A549 (cell line): ENCODE data around the gene NOS1AP.

Source experiments
- CHD4 ChIP-seq: fragments of 200-600 bp; sonication (generic); IDR thresholded peaks from 2 replicates; pipeline ENCODE4 v1.6.1; 2016; ENCODE audit warnings: antibody characterized with exemption, mild to moderate bottlenecking, borderline replicate concordance
- FOSL2 ChIP-seq, 2 experiments: fragments of 450-650 bp in 1 of 2; fragments of >200 bp in 1 of 2; sonication (Bioruptor Twin) in 1 of 2; formaldehyde crosslinking; IDR thresholded peaks; 2 replicates each; pipeline versions ENCODE4 v1.5.0 to v1.6.1; 2016 to 2020; ENCODE audit warnings: mild to moderate bottlenecking in 1 of 2, moderate library complexity in 1 of 2
- GATA3 ChIP-seq: IDR thresholded peaks from 2 replicates; pipeline ENCODE4 v1.6.1; 2012; ENCODE audit warnings: borderline replicate concordance
- HDAC2 ChIP-seq: fragments of 200-600 bp; sonication (generic); IDR thresholded peaks from 2 replicates; pipeline ENCODE4 v1.6.1; 2016
- JUN ChIP-seq, 2 experiments: fragments of >200 bp; sonication (Bioruptor Twin); formaldehyde crosslinking; IDR thresholded peaks; 2 replicates in 1 of 2; 3 replicates in 1 of 2; pipeline ENCODE4 v1.6.1; 2016 to 2017
- NFE2L2 ChIP-seq: fragments of 150-350 bp; conservative IDR thresholded peaks from 2 replicates; pipeline ENCODE4 v1.6.1; 2014; ENCODE audit warnings: low read length
- POLR2A ChIP-seq: IDR thresholded peaks from 2 replicates; pipeline ENCODE4 v1.6.1; 2012; ENCODE audit warnings: mild to moderate bottlenecking, low read length
- RFX5 ChIP-seq: fragments of 450-650 bp; IDR thresholded peaks from 2 replicates; pipeline ENCODE4 v1.7.1; 2014; ENCODE audit warnings: antibody characterized with exemption, mild to moderate bottlenecking, moderate library complexity
- TF ChIP-seq, protein P1 (sequence below): fragments of >200 bp; sonication (Bioruptor Twin); formaldehyde crosslinking; IDR thresholded peaks from 3 replicates; pipeline ENCODE4 v1.5.1; 2016

GRCh38 chr1:162357681-162358266 is 288.3 kb downstream of the NOS1AP start:
- TF ChIP-seq FOSL2 (IDR thresholded peaks at IDR 0.05) (no peak), FOSL2 (CRISPR knock-in tag; IDR thresholded peaks at IDR 0.05) (no peak), POLR2A (no peak), NFE2L2 (no peak), HDAC2 (no peak), RFX5 (no peak), JUN (IDR thresholded peaks at IDR 0.05) (no peak), GATA3 (no peak), CHD4 (no peak)
- TF ChIP-seq, protein P1, sequence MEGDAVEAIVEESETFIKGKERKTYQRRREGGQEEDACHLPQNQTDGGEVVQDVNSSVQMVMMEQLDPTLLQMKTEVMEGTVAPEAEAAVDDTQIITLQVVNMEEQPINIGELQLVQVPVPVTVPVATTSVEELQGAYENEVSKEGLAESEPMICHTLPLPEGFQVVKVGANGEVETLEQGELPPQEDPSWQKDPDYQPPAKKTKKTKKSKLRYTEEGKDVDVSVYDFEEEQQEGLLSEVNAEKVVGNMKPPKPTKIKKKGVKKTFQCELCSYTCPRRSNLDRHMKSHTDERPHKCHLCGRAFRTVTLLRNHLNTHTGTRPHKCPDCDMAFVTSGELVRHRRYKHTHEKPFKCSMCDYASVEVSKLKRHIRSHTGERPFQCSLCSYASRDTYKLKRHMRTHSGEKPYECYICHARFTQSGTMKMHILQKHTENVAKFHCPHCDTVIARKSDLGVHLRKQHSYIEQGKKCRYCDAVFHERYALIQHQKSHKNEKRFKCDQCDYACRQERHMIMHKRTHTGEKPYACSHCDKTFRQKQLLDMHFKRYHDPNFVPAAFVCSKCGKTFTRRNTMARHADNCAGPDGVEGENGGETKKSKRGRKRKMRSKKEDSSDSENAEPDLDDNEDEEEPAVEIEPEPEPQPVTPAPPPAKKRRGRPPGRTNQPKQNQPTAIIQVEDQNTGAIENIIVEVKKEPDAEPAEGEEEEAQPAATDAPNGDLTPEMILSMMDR: peak; percentile 36; the same call in 2 of the 3 replicates
